ENCODE data around the gene CYP3A4. TPM values are rescaled to one million over a fixed set of nuclear protein-coding genes. Genes with fewer than 3 reads are reported as not detected.
A peak's percentile ranks its signal among the peaks of the same experiment; 100 is the strongest.

Gene CYP3A4
- total RNA-seq, 2 donors from 2014 or later, result 0.99 to 267 TPM

GRCh38 chr7:99828811-99829210 is 44.8 kb upstream of the CYP3A4 start:
- no peak overlapping the region for H3K4me3 ChIP-seq

GRCh38 chr7:99827040-99827778 is 43.2 kb upstream of the CYP3A4 start:
- intact Hi-C loops (cut with DNase I), result no loop called here
- peak; percentile 71 to 92 (median 80) for DNase-seq
- H3K4me3 ChIP-seq, result no peak overlapping the region
- H3K36me3 ChIP-seq (replicated peaks in 1 of 2; ENCODE audit: insufficient read depth in 1 of 2, low read depth in 2 of 2), result no peaks in the 10 kb centered on the region
- H3K27ac ChIP-seq, result peak overlapping the region; percentile 70 to 95 (median 88)
- H3K9me3 ChIP-seq, result no peaks in the 10 kb centered on the region
- no peaks in the 10 kb centered on the region for H3K27me3 ChIP-seq
- WGBS, 2 donors, result 16 to 17% methylated on average over 2 of the region's 2 CpGs
- peak in 1 of 3 donors; percentile 45 for TF ChIP-seq POLR2A (IDR thresholded peaks at IDR 0.05)
- peak in 2 of 7 experiments; percentile 16 to 18 for TF ChIP-seq CTCF (IDR thresholded peaks at IDR 0.05)
- peaks cover 96% of the 10 kb centered on the region for H3K4me1 ChIP-seq
- ATAC-seq, result peak; percentile 87

More at GRCh38 chr7:99828811-99829210, 44.8 kb upstream of the CYP3A4 start:
- TF ChIP-seq POLR2A (IDR thresholded peaks at IDR 0.05) (no peak), CTCF (IDR thresholded peaks at IDR 0.05) (no peak)
- Histone ChIP-seq H3K27ac (peak overlapping the region; percentile 79 to 95 (median 88)), H3K9me3 (no peaks in the 10 kb centered on the region), H3K36me3 (replicated peaks in 1 of 2; ENCODE audit: insufficient read depth in 1 of 2, low read depth in 2 of 2) (no peaks in the 10 kb centered on the region), H3K27me3 (no peaks in the 10 kb centered on the region), H3K4me1 (peaks cover 93% of the 10 kb centered on the region)
- ATAC-seq (peak; percentile 20), DNase-seq (no peak)
- intact Hi-C loops (cut with DNase I), result no loop called here

GRCh38 chr7:99825873-99826272 is 41.9 kb upstream of the CYP3A4 start:
- no peak overlapping the region for H3K4me3 ChIP-seq
- H3K36me3 ChIP-seq (replicated peaks in 1 of 2; ENCODE audit: insufficient read depth in 1 of 2, low read depth in 2 of 2), result no peaks in the 10 kb centered on the region
- TF ChIP-seq CTCF (IDR thresholded peaks at IDR 0.05), result no peak
- no peak for TF ChIP-seq POLR2A (IDR thresholded peaks at IDR 0.05)
- DNase-seq, result no peak
- H3K4me1 ChIP-seq, result peaks cover 84% of the 10 kb centered on the region
- no peaks in the 10 kb centered on the region for H3K9me3 ChIP-seq
- peak overlapping the region in 2 of 4 donors; percentile 87 to 95 for H3K27ac ChIP-seq
- H3K27me3 ChIP-seq, result no peaks in the 10 kb centered on the region
- intact Hi-C loops (cut with DNase I), result no loop called here
- no peak for ATAC-seq

- ATAC-seq (no peak), DNase-seq (peak in 1 of 4 donors; percentile 10)
- Histone ChIP-seq H3K4me3 (no peak overlapping the region), H3K27ac (peak overlapping the region in 1 of 4 donors; percentile 87), H3K36me3 (replicated peaks in 1 of 2; ENCODE audit: insufficient read depth in 1 of 2, low read depth in 2 of 2) (no peaks in the 10 kb centered on the region), H3K4me1 (peaks cover 79% of the 10 kb centered on the region), H3K9me3 (no peaks in the 10 kb centered on the region), H3K27me3 (no peaks in the 10 kb centered on the region)
- intact Hi-C loops (cut with DNase I), result no loop called here
- 77 to 90% methylated on average over 1 of the region's 1 CpG for WGBS, 2 donors
- TF ChIP-seq CTCF (IDR thresholded peaks at IDR 0.05) (no peak), POLR2A (IDR thresholded peaks at IDR 0.05) (no peak)
These were observed 41.5 kb upstream of the CYP3A4 start for GRCh38 chr7:99825452-99825851.

- H3K4me3 ChIP-seq, result no peak overlapping the region
- H3K4me1 ChIP-seq, result peaks cover 69% of the 10 kb centered on the region
- H3K27me3 ChIP-seq, result no peaks in the 10 kb centered on the region
- H3K36me3 ChIP-seq (replicated peaks in 1 of 2; ENCODE audit: insufficient read depth in 1 of 2, low read depth in 2 of 2), result no peaks in the 10 kb centered on the region
- TF ChIP-seq POLR2A (IDR thresholded peaks at IDR 0.05) (no peak), CTCF (IDR thresholded peaks at IDR 0.05) (no peak)
- no peak for ATAC-seq
- intact Hi-C loops (cut with DNase I), result no loop called here
- 90 to 93% methylated on average over 2 to 3 of the region's 3 CpGs for WGBS, 2 donors
- DNase-seq, result peak in 1 of 4 donors; percentile 7
- no peaks in the 10 kb centered on the region for H3K9me3 ChIP-seq
- H3K27ac ChIP-seq, result no peak overlapping the region
These were observed 40.1 kb upstream of the CYP3A4 start for GRCh38 chr7:99824091-99824490.
